ENCODE results near the gene CTIF.

DNA sequence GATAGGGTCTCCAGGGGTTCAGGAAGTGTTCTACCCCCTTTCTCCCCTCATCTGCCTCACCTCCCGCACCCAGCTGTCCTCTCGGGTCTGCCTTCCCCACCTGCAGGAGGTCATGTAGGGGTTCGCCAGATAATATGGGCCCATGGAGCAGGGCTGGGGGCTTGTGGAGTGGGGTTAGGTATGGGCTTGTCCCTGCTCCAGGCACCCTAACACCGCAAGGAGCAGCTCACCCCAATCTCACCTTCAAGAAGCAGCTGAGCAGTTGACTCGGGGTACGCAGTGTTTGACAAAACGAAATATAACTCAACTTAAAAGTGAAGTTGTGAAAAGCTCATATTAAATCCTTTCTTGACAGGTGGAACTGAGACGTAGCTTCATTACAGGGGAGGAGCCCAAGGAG lies 99.6 kb downstream of the CTIF start:
- TF ChIP-seq CTCF (IDR thresholded peaks at IDR 0.05) (no peak), REST (IDR thresholded peaks at IDR 0.05; ENCODE audit: insufficient read depth in 1 of 2, low read depth in 2 of 2, low read length in 1 of 2) (no peak), POLR2AphosphoS5 (IDR thresholded peaks at IDR 0.05; ENCODE audit: low read depth, low read length) (no peak), TCF7L2 (IDR thresholded peaks at IDR 0.05; ENCODE audit: low read depth, low read length) (no peak), SIN3A (IDR thresholded peaks at IDR 0.05; ENCODE audit: borderline replicate concordance, insufficient read depth, low read depth, low read length) (no peak)
